ENCODE results near the gene BEST4. TPM values are rescaled to one million over a fixed set of nuclear protein-coding genes. Genes with fewer than 3 reads are reported as not detected.

Gene BEST4
- total RNA-seq, 1 experiment from 2014 or later, result not detected

DNA sequence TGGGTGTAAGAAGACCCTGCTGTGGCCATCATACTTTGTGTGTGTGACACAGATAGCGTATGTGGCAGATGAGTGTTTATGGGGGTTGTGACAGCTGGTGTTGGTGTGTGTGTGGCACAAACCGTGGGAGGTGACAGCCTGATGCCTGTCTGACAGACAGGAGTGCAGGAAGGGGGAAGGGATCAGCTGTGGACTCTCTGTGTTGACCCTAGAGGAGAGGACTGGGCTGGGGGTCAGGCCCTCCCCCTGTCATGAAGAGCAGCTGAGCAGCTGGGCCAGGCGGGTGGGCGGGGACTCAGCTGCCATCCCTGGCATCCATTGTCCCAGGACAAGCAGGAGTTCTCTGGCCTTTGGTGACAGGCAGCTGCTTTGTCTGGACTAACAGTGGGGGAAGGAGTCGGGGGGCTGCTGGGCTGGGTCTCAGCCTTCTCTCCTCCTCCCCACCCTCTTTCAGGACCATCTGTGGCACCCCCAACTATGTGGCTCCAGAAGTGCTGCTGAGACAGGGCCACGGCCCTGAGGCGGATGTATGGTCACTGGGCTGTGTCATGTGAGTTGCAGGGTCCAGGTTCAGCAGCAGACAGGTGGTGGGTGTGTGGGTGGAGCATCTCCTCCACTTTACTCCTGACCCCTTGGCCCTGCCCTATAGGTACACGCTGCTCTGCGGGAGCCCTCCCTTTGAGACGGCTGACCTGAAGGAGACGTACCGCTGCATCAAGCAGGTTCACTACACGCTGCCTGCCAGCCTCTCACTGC lies 14.5 kb upstream of the BEST4 start:
- Histone ChIP-seq H3K27me3 (ENCODE audit: low read length) (no peaks in the 10 kb centered on the region), H2AFZ (ENCODE audit: low read length) (no peak overlapping the region), H3K36me3 (ENCODE audit: low read depth, low read length) (peaks cover 7% of the 10 kb centered on the region; the same call in 1 of the 2 replicates), H3F3A (ENCODE audit: low read length, unreplicated experiment) (peaks cover 5% of the 10 kb centered on the region), H4K20me1 (ENCODE audit: low read length) (peaks cover 12% of the 10 kb centered on the region), H3K4me3 (ENCODE audit: low read length) (peak overlapping the region; percentile 98), H3K4me1 (ENCODE audit: insufficient read depth, low read length) (peaks cover 29% of the 10 kb centered on the region), H3K4me2 (ENCODE audit: low read length) (peak overlapping the region; percentile 100), H3K9ac (ENCODE audit: low read length) (no peak overlapping the region), H3K27ac (ENCODE audit: low read length) (no peak overlapping the region), H3K9me2 (replicated peaks; ENCODE audit: low read length) (no peaks in the 10 kb centered on the region), H3K79me2 (ENCODE audit: low read length) (peaks cover 22% of the 10 kb centered on the region), H3K9me3 (ENCODE audit: low read length) (no peaks in the 10 kb centered on the region)
- TF ChIP-seq EZH2phosphoT487 (IDR thresholded peaks at IDR 0.05; ENCODE audit: borderline replicate concordance, low read length) (no peak), EZH2 (IDR thresholded peaks at IDR 0.05; ENCODE audit: low read length, unreplicated experiment) (no peak)
- TF ChIP-seq, protein P1, sequence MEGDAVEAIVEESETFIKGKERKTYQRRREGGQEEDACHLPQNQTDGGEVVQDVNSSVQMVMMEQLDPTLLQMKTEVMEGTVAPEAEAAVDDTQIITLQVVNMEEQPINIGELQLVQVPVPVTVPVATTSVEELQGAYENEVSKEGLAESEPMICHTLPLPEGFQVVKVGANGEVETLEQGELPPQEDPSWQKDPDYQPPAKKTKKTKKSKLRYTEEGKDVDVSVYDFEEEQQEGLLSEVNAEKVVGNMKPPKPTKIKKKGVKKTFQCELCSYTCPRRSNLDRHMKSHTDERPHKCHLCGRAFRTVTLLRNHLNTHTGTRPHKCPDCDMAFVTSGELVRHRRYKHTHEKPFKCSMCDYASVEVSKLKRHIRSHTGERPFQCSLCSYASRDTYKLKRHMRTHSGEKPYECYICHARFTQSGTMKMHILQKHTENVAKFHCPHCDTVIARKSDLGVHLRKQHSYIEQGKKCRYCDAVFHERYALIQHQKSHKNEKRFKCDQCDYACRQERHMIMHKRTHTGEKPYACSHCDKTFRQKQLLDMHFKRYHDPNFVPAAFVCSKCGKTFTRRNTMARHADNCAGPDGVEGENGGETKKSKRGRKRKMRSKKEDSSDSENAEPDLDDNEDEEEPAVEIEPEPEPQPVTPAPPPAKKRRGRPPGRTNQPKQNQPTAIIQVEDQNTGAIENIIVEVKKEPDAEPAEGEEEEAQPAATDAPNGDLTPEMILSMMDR (conservative IDR thresholded peaks at IDR 0.05; ENCODE audit: low read depth, low read length), result no peak
- DNase-seq, result no peak
- ChIA-PET POLR2A (ENCODE audit: unreplicated experiment) (no interaction called here), CTCF (no interaction called here)
- no TSS peak for BruUV-seq (replicated peaks)
- intact Hi-C loops (cut with micrococcal nuclease), result no loop called here
- ATAC-seq, result no peak

GRCh38 chr1:44801491-44802305 lies 13.7 kb upstream of the BEST4 start:
- no peak for DNase-seq
- Histone ChIP-seq H3K4me2 (ENCODE audit: low read length) (peak overlapping the region; percentile 100), H3K4me3 (ENCODE audit: low read length) (peak overlapping the region; percentile 98), H3K36me3 (ENCODE audit: low read depth, low read length) (peaks cover 7% of the 10 kb centered on the region; the same call in 1 of the 2 replicates), H3K27ac (ENCODE audit: low read length) (no peak overlapping the region), H3K4me1 (ENCODE audit: insufficient read depth, low read length) (peaks cover 21% of the 10 kb centered on the region), H3K9ac (ENCODE audit: low read length) (no peak overlapping the region), H3F3A (ENCODE audit: low read length, unreplicated experiment) (peaks cover 3% of the 10 kb centered on the region), H3K9me2 (replicated peaks; ENCODE audit: low read length) (no peaks in the 10 kb centered on the region), H4K20me1 (ENCODE audit: low read length) (peaks cover 12% of the 10 kb centered on the region), H3K79me2 (ENCODE audit: low read length) (peaks cover 22% of the 10 kb centered on the region), H3K27me3 (ENCODE audit: low read length) (no peaks in the 10 kb centered on the region), H2AFZ (ENCODE audit: low read length) (no peak overlapping the region), H3K9me3 (ENCODE audit: low read length) (no peaks in the 10 kb centered on the region)
- POLR2A ChIA-PET (ENCODE audit: unreplicated experiment), result interaction anchor here (0.7 kb wide), 1 partner anchor 1151 kb away, joined by 17 read pairs; no protein-coding TSS in a partner anchor
- TF ChIP-seq, protein P1 (conservative IDR thresholded peaks at IDR 0.05; ENCODE audit: low read depth, low read length), result no peak
- no peak for TF ChIP-seq EZH2 (IDR thresholded peaks at IDR 0.05; ENCODE audit: low read length, unreplicated experiment)
- no peak for TF ChIP-seq EZH2phosphoT487 (IDR thresholded peaks at IDR 0.05; ENCODE audit: borderline replicate concordance, low read length)
- no TSS peak for BruUV-seq (replicated peaks)
- ATAC-seq, result no peak
- CTCF ChIA-PET, result interaction anchor here (0.6 kb wide), 1 partner anchor 210 kb away, joined by 3 read pairs; the partner anchor contains the start of gene UROD
- intact Hi-C loops (cut with micrococcal nuclease), result no loop called here
